ENCODE results near the gene AGO1. TPM values are rescaled to one million over a fixed set of nuclear protein-coding genes. Genes with fewer than 3 reads are reported as not detected.

The AGO1 gene
- total and polyA plus RNA-seq, 8 donors = 2.7 to 18.7 (median 11.5) TPM

- TF ChIP-seq CTCF (IDR thresholded peaks at IDR 0.05) = no peak
- no peak for DNase-seq
- intact Hi-C loops (cut with DNase I) = no loop called here
- no peak overlapping the region for H3K27ac ChIP-seq
- H3K27me3 ChIP-seq = no peaks in the 10 kb centered on the region
- no peaks in the 10 kb centered on the region for H3K9me3 ChIP-seq
- no peak for ATAC-seq
- H3K36me3 ChIP-seq = peaks cover 0 to 7% (median 0%) of the 10 kb centered on the region in 3 donors
- FAIRE-seq = no peak
- H3K4me3 ChIP-seq = no peak overlapping the region
- no peaks in the 10 kb centered on the region for H3K4me1 ChIP-seq
These were observed 25.2 kb upstream of the AGO1 start for GRCh38 chr1:35857830-35858229.

GRCh38 chr1:35860696-35861095 is 22.3 kb upstream of the AGO1 start:
- H3K27me3 ChIP-seq = no peaks in the 10 kb centered on the region
- WGBS, 2 donors = 83 to 86% methylated on average over 3 of the region's 3 CpGs
- no peaks in the 10 kb centered on the region for H3K4me1 ChIP-seq
- H3K27ac ChIP-seq = no peak overlapping the region
- ATAC-seq (no peak), FAIRE-seq (no peak), DNase-seq (no peak)
- no peak for TF ChIP-seq CTCF (IDR thresholded peaks at IDR 0.05)
- H3K36me3 ChIP-seq = no peaks in the 10 kb centered on the region
- no peaks in the 10 kb centered on the region for H3K9me3 ChIP-seq
- H3K4me3 ChIP-seq = no peak overlapping the region
- intact Hi-C loops (cut with DNase I) = no loop called here

- no peaks in the 10 kb centered on the region for H3K4me1 ChIP-seq
- H3K36me3 ChIP-seq = no peaks in the 10 kb centered on the region
- DNase-seq (no peak), FAIRE-seq (no peak), ATAC-seq (no peak)
- no peak for TF ChIP-seq CTCF (IDR thresholded peaks at IDR 0.05)
- H3K4me3 ChIP-seq = no peak overlapping the region
- intact Hi-C loops (cut with DNase I) = no loop called here
- WGBS, 2 donors = 92 to 97% methylated on average over 1 of the region's 1 CpG
- no peak overlapping the region for H3K27ac ChIP-seq
- no peaks in the 10 kb centered on the region for H3K9me3 ChIP-seq
- H3K27me3 ChIP-seq = no peaks in the 10 kb centered on the region
These were observed 19.9 kb upstream of the AGO1 start for GRCh38 chr1:35863136-35863535.

GRCh38 chr1:35863881-35864625 is 19.0 kb upstream of the AGO1 start:
- no peaks in the 10 kb centered on the region for H3K9me3 ChIP-seq
- H3K4me3 ChIP-seq = no peak overlapping the region
- no peak for DNase-seq
- H3K4me1 ChIP-seq = no peaks in the 10 kb centered on the region
- no peaks in the 10 kb centered on the region for H3K36me3 ChIP-seq
- no peak for TF ChIP-seq CTCF (IDR thresholded peaks at IDR 0.05)
- FAIRE-seq = no peak
- 56 to 67% methylated on average over 3 of the region's 3 CpGs for WGBS, 2 donors
- no peak overlapping the region for H3K27ac ChIP-seq
- H3K27me3 ChIP-seq = no peaks in the 10 kb centered on the region
- intact Hi-C loops (cut with DNase I) = no loop called here
- no peak for ATAC-seq

- Histone ChIP-seq H3K4me1 (no peaks in the 10 kb centered on the region), H3K27ac (no peak overlapping the region), H3K27me3 (no peaks in the 10 kb centered on the region), H3K9me3 (no peaks in the 10 kb centered on the region), H3K36me3 (no peaks in the 10 kb centered on the region), H3K4me3 (no peak overlapping the region)
- WGBS, 2 donors = 92 to 93% methylated on average over 5 of the region's 5 CpGs
- no peak for FAIRE-seq
- DNase-seq = no peak
- intact Hi-C loops (cut with DNase I) = no loop called here
- ATAC-seq = peak in 1 of 4 donors; percentile 20
- TF ChIP-seq CTCF (IDR thresholded peaks at IDR 0.05) = no peak
These were observed 18.2 kb upstream of the AGO1 start for GRCh38 chr1:35864813-35865212.
